Fibroblast of lung (primary cell): ENCODE results near the gene SEC61B. TPM values are rescaled to one million over a fixed set of nuclear protein-coding genes. Genes with fewer than 3 reads are reported as not detected.
A peak's percentile ranks its signal among the peaks of the same experiment; 100 is the strongest.

Experiments
- DNase-seq, 2 donors: peaks; one replicate each; pipeline versions ENCODE4 v3.0.0 to v3.0.0-alpha.2; 2010; ENCODE audit warnings: low read depth in 2 of 2
- H2AFZ ChIP-seq: 2 replicates; pipeline ENCODE4 v1.5.1; 2012; ENCODE audit warnings: low read length, control low read depth, inconsistent platforms
- H3K27ac ChIP-seq: 2 replicates; pipeline ENCODE4 v1.5.1; 2011; ENCODE audit warnings: low read length, control low read depth; ENCODE audit not compliant: insufficient read depth
- H3K27me3 ChIP-seq: 2 replicates; pipeline ENCODE4 v1.5.1; 2011; ENCODE audit warnings: mild to moderate bottlenecking, low read length; ENCODE audit not compliant: control insufficient read depth, insufficient read depth
- H3K36me3 ChIP-seq: 2 replicates; pipeline ENCODE4 v1.5.1; 2011; ENCODE audit warnings: low read length; ENCODE audit not compliant: control insufficient read depth, insufficient read depth
- H3K4me1 ChIP-seq: 2 replicates; pipeline ENCODE4 v1.5.1; 2011; ENCODE audit warnings: low read length; ENCODE audit not compliant: control insufficient read depth, insufficient read depth; ENCODE audit errors: extremely low read depth
- H3K4me2 ChIP-seq: 2 replicates; pipeline ENCODE4 v1.5.1; 2011; ENCODE audit warnings: low read length, control low read depth; ENCODE audit not compliant: insufficient read depth; ENCODE audit errors: extremely low read depth
- H3K4me3 ChIP-seq, 4 experiments: fragments of 200-600 bp in 1 of 4; sonication (generic) in 1 of 4; replicated peaks in 1 of 4; 2 replicates each; pipeline ENCODE4 v1.5.1; 2011 to 2016; ENCODE audit warnings: low read length in 4 of 4, low read depth in 3 of 4, mild to moderate bottlenecking in 3 of 4, control low read depth in 2 of 4, inconsistent platforms in 1 of 4, mixed read lengths in 1 of 4; ENCODE audit not compliant: insufficient read depth in 1 of 4; ENCODE audit errors: control extremely low read depth in 1 of 4
- H3K79me2 ChIP-seq: 2 replicates; pipeline ENCODE4 v1.5.1; 2012; ENCODE audit warnings: mild to moderate bottlenecking, low read length, inconsistent platforms; ENCODE audit not compliant: control insufficient read depth, insufficient read depth
- H3K9ac ChIP-seq: 2 replicates; pipeline ENCODE4 v1.5.1; 2011; ENCODE audit warnings: mild to moderate bottlenecking, low read length, control low read depth; ENCODE audit not compliant: insufficient read depth
- H3K9me3 ChIP-seq: 2 replicates; pipeline ENCODE4 v1.5.1; 2012; ENCODE audit warnings: low read depth, low read length; ENCODE audit not compliant: control insufficient read depth, insufficient read depth
- H4K20me1 ChIP-seq: 2 replicates; pipeline ENCODE4 v1.5.1; 2011; ENCODE audit warnings: low read length; ENCODE audit not compliant: control insufficient read depth, insufficient read depth; ENCODE audit errors: extremely low read depth
- CTCF ChIP-seq, 2 donors: IDR thresholded peaks in 1 of 2; conservative IDR thresholded peaks in 1 of 2; 1 replicate in 1 of 2; 2 replicates in 1 of 2; pipeline ENCODE4 v1.5.1; 2011 to 2012; ENCODE audit warnings: low read length in 2 of 2, control low read depth in 1 of 2, inconsistent platforms in 1 of 2, low read depth in 1 of 2, mild to moderate bottlenecking in 1 of 2
- EZH2 ChIP-seq: IDR thresholded peaks from 2 replicates; pipeline ENCODE4 v1.5.1; 2012; ENCODE audit warnings: low read length, control low read depth, mild to moderate bottlenecking; ENCODE audit errors: missing control alignments
- polyA plus RNA-seq, 2 donors: library from polyadenylated mRNA; depleted of rRNA in 1 of 2; stranded (reverse) in 1 of 2; unstranded in 1 of 2; fragments of >200 nt; gene quantifications; 2 replicates each; pipeline ENCODE4 v1.2.1, GENCODE V29; 2011 to 2012; ENCODE audit warnings: missing spikeins in 1 of 2
- total RNA-seq: library from RNA; depleted of rRNA; stranded (reverse); fragments of >200 nt; gene quantifications from 2 replicates; pipeline ENCODE4 v1.2.1, GENCODE V29; 2014

SEC61B gene
- total and polyA plus RNA-seq, 2 donors (not counting 1 experiment from before 2014, with no cell fraction given): 58.8 to 213 TPM

GRCh38 chr9:99213197-99213596 lies 8.9 kb upstream of the SEC61B start:
- no peaks in the 10 kb centered on the region for H3K27me3 ChIP-seq
- TF ChIP-seq EZH2 (no peak), CTCF (conservative IDR thresholded peaks at IDR 0.05 in 1 of 2, IDR thresholded peaks at IDR 0.05 in 1 of 2; ENCODE audit: low read depth in 1 of 2, low read length in 2 of 2) (no peak)
- H3K36me3 ChIP-seq: no peaks in the 10 kb centered on the region
- H3K27ac ChIP-seq: no peak overlapping the region
- H3K9ac ChIP-seq: peak overlapping the region; percentile 16
- H3K4me1 ChIP-seq: no peaks in the 10 kb centered on the region
- no peaks in the 10 kb centered on the region for H3K9me3 ChIP-seq
- no peak overlapping the region for H2AFZ ChIP-seq
- no peak for DNase-seq
- H3K4me3 ChIP-seq: no peak overlapping the region
- H4K20me1 ChIP-seq: no peaks in the 10 kb centered on the region
- H3K79me2 ChIP-seq: peaks cover 8% of the 10 kb centered on the region
- no peak overlapping the region for H3K4me2 ChIP-seq

GRCh38 chr9:99216073-99216472 lies 6.0 kb upstream of the SEC61B start:
- DNase-seq: no peak
- H3K4me1 ChIP-seq: no peaks in the 10 kb centered on the region
- no peak for TF ChIP-seq EZH2
- no peak for TF ChIP-seq CTCF (conservative IDR thresholded peaks at IDR 0.05 in 1 of 2, IDR thresholded peaks at IDR 0.05 in 1 of 2; ENCODE audit: low read depth in 1 of 2, low read length in 2 of 2)
- no peak overlapping the region for H3K4me3 ChIP-seq
- no peak overlapping the region for H3K27ac ChIP-seq
- no peaks in the 10 kb centered on the region for H3K36me3 ChIP-seq
- H4K20me1 ChIP-seq: no peaks in the 10 kb centered on the region
- no peak overlapping the region for H2AFZ ChIP-seq
- H3K79me2 ChIP-seq: peaks cover 35% of the 10 kb centered on the region
- H3K4me2 ChIP-seq: no peak overlapping the region
- no peaks in the 10 kb centered on the region for H3K9me3 ChIP-seq
- H3K27me3 ChIP-seq: no peaks in the 10 kb centered on the region
- H3K9ac ChIP-seq: no peak overlapping the region

- no peaks in the 10 kb centered on the region for H3K9me3 ChIP-seq
- TF ChIP-seq CTCF (conservative IDR thresholded peaks at IDR 0.05 in 1 of 2, IDR thresholded peaks at IDR 0.05 in 1 of 2; ENCODE audit: low read depth in 1 of 2, low read length in 2 of 2) (no peak), EZH2 (no peak)
- no peak overlapping the region for H3K27ac ChIP-seq
- DNase-seq: no peak
- H3K36me3 ChIP-seq: no peaks in the 10 kb centered on the region
- peak overlapping the region in 2 of 4 experiments; percentile 41 to 95 for H3K4me3 ChIP-seq
- H3K79me2 ChIP-seq: peaks cover 70% of the 10 kb centered on the region
- H3K27me3 ChIP-seq: no peaks in the 10 kb centered on the region
- no peak overlapping the region for H3K9ac ChIP-seq
- peaks cover 3% of the 10 kb centered on the region for H3K4me1 ChIP-seq
- H4K20me1 ChIP-seq: no peaks in the 10 kb centered on the region
- peak overlapping the region; percentile 4 for H3K4me2 ChIP-seq
- H2AFZ ChIP-seq: no peak overlapping the region
Measured at GRCh38 chr9:99220011-99220410, 2.1 kb upstream of the SEC61B start.
